K562 (cell line): ENCODE results near the gene ERBB4. TPM values are rescaled to one million over a fixed set of nuclear protein-coding genes. Genes with fewer than 3 reads are reported as not detected.

ENCODE experiments used
- ATAC-seq: fragments of 200-7000 bp; cut with Tn5 transposase; 3 replicates; pipeline ENCODE4 v1.9.1; 2020; ENCODE audit warnings: moderate library complexity
- BruUV-seq: library from RNA; stranded (reverse); fragments of 400-500 nt; replicated peaks from 2 replicates; lab custom pipeline; 2021; lab: Mats Ljungman, UMichigan
- CTCF ChIA-PET: fragments of 300-600 bp; formaldehyde crosslinking; extraction: SDS; loops from one replicate; lab custom pipeline; 2021; ENCODE audit warnings: low intra/inter-chr PET ratio; lab: Yijun Ruan, JAX
- POLR2A ChIA-PET: fragments of 300-600, 350-650 bp; sonication (Branson Sonifier 250); formaldehyde crosslinking; extraction: SDS; loops from one replicate; lab custom pipeline; 2021; ENCODE audit warnings: antibody characterized with exemption, inconsistent platforms; lab: Yijun Ruan, JAX
- DNase-seq, 4 experiments: peaks; one replicate each; pipeline versions ENCODE4 v3.0.0 to v3.0.0-alpha.2; 2011 to 2018; ENCODE audit warnings: low spot score in 3 of 4, mixed read lengths in 3 of 4; ENCODE audit errors: extremely low read depth in 1 of 4
- FAIRE-seq: peaks from 2 replicates; lab custom pipeline; 2011; peaks lifted over from hg19 to GRCh38; lab: Jason Lieb, UNC
- H2AFZ ChIP-seq: 2 replicates; pipeline ENCODE4 v1.6.0; 2011; ENCODE audit warnings: low read depth, low read length, control low read depth, inconsistent platforms
- H3K27ac ChIP-seq: fragments of 200-600 bp; 3 replicates; pipeline ENCODE4 v1.8.0; 2011; ENCODE audit warnings: low read depth, mild to moderate bottlenecking, control low read depth, inconsistent platforms, low read length, moderate library complexity, mixed read lengths; ENCODE audit errors: extremely low read depth
- H3K27me3 ChIP-seq, 2 experiments: fragments of 300-600 bp in 1 of 2; 2 replicates in 1 of 2; 3 replicates in 1 of 2; pipeline versions ENCODE4 v1.6.0 to v1.8.0; 2011; ENCODE audit warnings: inconsistent platforms in 2 of 2, low read length in 2 of 2, mild to moderate bottlenecking in 1 of 2, mixed read lengths in 1 of 2, moderate library complexity in 1 of 2; ENCODE audit not compliant: control insufficient read depth in 2 of 2, insufficient read depth in 2 of 2
- H3K36me3 ChIP-seq: fragments of 300-600 bp; 3 replicates; pipeline ENCODE4 v1.8.0; 2011; ENCODE audit warnings: mild to moderate bottlenecking, low read length, inconsistent platforms; ENCODE audit not compliant: control insufficient read depth, insufficient read depth
- H3K4me1 ChIP-seq, 2 experiments: fragments of 200-600 bp in 1 of 2; replicated peaks in 1 of 2; 2 replicates in 1 of 2; 3 replicates in 1 of 2; pipeline versions ENCODE4 v1.5.1 to v1.8.0; 2011; ENCODE audit warnings: inconsistent platforms in 2 of 2, low read length in 2 of 2, mild to moderate bottlenecking in 1 of 2, mixed read lengths in 1 of 2, moderate library complexity in 1 of 2; ENCODE audit not compliant: control insufficient read depth in 2 of 2, insufficient read depth in 2 of 2
- H3K4me2 ChIP-seq: 2 replicates; pipeline ENCODE4 v1.6.1; 2011; ENCODE audit warnings: low read length, control low read depth, inconsistent platforms, mixed read lengths; ENCODE audit not compliant: insufficient read depth
- H3K4me3 ChIP-seq: fragments of 200-600 bp; sonication (generic), shearing (Covaris generic); 2 replicates; pipeline ENCODE4 v1.5.1; 2016; ENCODE audit warnings: control low read depth, inconsistent platforms
- H3K79me2 ChIP-seq: fragments of 200-600 bp; 3 replicates; pipeline ENCODE4 v1.8.0; 2011; ENCODE audit warnings: low read length, inconsistent platforms; ENCODE audit not compliant: control insufficient read depth, insufficient read depth
- H3K9ac ChIP-seq, 2 experiments: 2 replicates each; pipeline versions ENCODE4 v1.6.0 to v1.6.1; 2011; ENCODE audit warnings: low read depth in 2 of 2, low read length in 2 of 2, control low read depth in 1 of 2, inconsistent platforms in 1 of 2, mild to moderate bottlenecking in 1 of 2, mixed read lengths in 1 of 2; ENCODE audit not compliant: insufficient read depth in 1 of 2
- H3K9me1 ChIP-seq: one replicate; pipeline ENCODE4 v1.6.0; 2011; ENCODE audit warnings: inconsistent platforms, mild to moderate bottlenecking, low read length, moderate library complexity; ENCODE audit not compliant: control insufficient read depth, insufficient read depth
- H3K9me3 ChIP-seq: replicated peaks from 2 replicates; pipeline ENCODE4 v1.5.1; 2011; ENCODE audit warnings: low read depth, low read length, inconsistent platforms; ENCODE audit not compliant: control insufficient read depth, insufficient read depth
- H4K20me1 ChIP-seq: replicated peaks from 2 replicates; pipeline ENCODE4 v1.6.1; 2011; ENCODE audit warnings: low read length, inconsistent platforms, mixed read lengths; ENCODE audit not compliant: control insufficient read depth, insufficient read depth
- BCOR ChIP-seq: fragments of 450-650 bp; IDR thresholded peaks from 2 replicates; pipeline ENCODE4 v1.6.1; 2016
- FOSL1 ChIP-seq: fragments of 200-800 bp; sonication (Bioruptor generic); conservative IDR thresholded peaks from 2 replicates; pipeline ENCODE4 v1.6.1; 2016; ENCODE audit warnings: missing genetic modification characterization, missing compliant biosample characterization
- GTF2B ChIP-seq: IDR thresholded peaks from 2 replicates; pipeline ENCODE4 v1.6.1; 2011; ENCODE audit not compliant: insufficient read length; ENCODE audit errors: extremely low read depth
- GTF2F1 ChIP-seq: IDR thresholded peaks from 2 replicates; pipeline ENCODE4 v1.6.1; 2011; ENCODE audit warnings: low read depth, low read length, improper control_type of control experiment
- MAX ChIP-seq: sonication (generic); formaldehyde crosslinking; IDR thresholded peaks from 2 replicates; pipeline ENCODE4 v1.9.0; 2022; ENCODE audit warnings: mild to moderate bottlenecking, missing genetic modification reagents
- MTF1 ChIP-seq: fragments of 250-450 bp; sonication (Bioruptor Pico); IDR thresholded peaks from 2 replicates; pipeline ENCODE4 v1.9.0; 2021; ENCODE audit warnings: moderate library complexity, mild to moderate bottlenecking, inconsistent platforms, borderline replicate concordance
- NR3C1 ChIP-seq: sonication (generic); formaldehyde crosslinking; IDR thresholded peaks from 2 replicates; pipeline ENCODE4 v1.8.1; 2022; ENCODE audit warnings: missing genetic modification reagents
- POU5F1 ChIP-seq: fragments of 150-350 bp; IDR thresholded peaks from 2 replicates; pipeline ENCODE4 v1.6.1; 2014; ENCODE audit warnings: borderline replicate concordance, low read length, low read depth, mild to moderate bottlenecking; ENCODE audit not compliant: partially characterized antibody
- RUNX1 ChIP-seq: sonication (generic); IDR thresholded peaks from 2 replicates; pipeline ENCODE4 v1.6.1; 2016; ENCODE audit warnings: antibody characterized with exemption, low read depth
- SMARCA4 ChIP-seq: fragments of 450-650 bp; IDR thresholded peaks from 2 replicates; pipeline ENCODE4 v1.6.1; 2016
- SMARCB1 ChIP-seq: IDR thresholded peaks from 2 replicates; pipeline ENCODE4 v1.6.1; 2011; ENCODE audit warnings: improper control_type of control experiment, low read depth; ENCODE audit not compliant: insufficient read length
- TAF7 ChIP-seq: fragments of 450-650 bp; IDR thresholded peaks from 2 replicates; pipeline ENCODE4 v1.6.1; 2016; ENCODE audit warnings: missing genetic modification characterization, missing compliant biosample characterization
- ZFP30 ChIP-seq: fragments of 250-450 bp; sonication (Bioruptor Pico); IDR thresholded peaks from 2 replicates; pipeline ENCODE4 v1.8.0; 2022; ENCODE audit warnings: moderate library complexity, mild to moderate bottlenecking, inconsistent platforms, borderline replicate concordance
- ZNF407 ChIP-seq: fragments of 450-650 bp; IDR thresholded peaks from 2 replicates; pipeline ENCODE4 v1.6.1; 2016; ENCODE audit warnings: low read depth
- ZNF778 ChIP-seq: fragments of 450-650 bp; formaldehyde crosslinking; IDR thresholded peaks from 2 replicates; pipeline ENCODE4 v1.4.0; 2020; ENCODE audit warnings: mild to moderate bottlenecking, moderate library complexity
- WGBS: fragments of 100-300 bp; shearing (Covaris generic); methylation state at CpG from one replicate; pipeline ENCODE4 v1.1.6; 2016; ENCODE audit warnings: low coverage, mixed read lengths; ENCODE audit not compliant: insufficient coverage; ENCODE audit errors: missing lambda C conversion rate; 5-methylcytosine and 5-hydroxymethylcytosine counted together
- in situ Hi-C: fragments of 300-500 bp; cut with MboI; formaldehyde crosslinking; loops from 4 replicates; pipeline ENCODE4 v1.15.0; 2018; ENCODE audit warnings: inconsistent platforms, mixed read lengths
- intact Hi-C: fragments of 100-400 bp; cut with micrococcal nuclease; formaldehyde crosslinking; loops from 2 replicates; pipeline ENCODE4 v1.14.2; 2022
- polyA plus RNA-seq, 8 experiments: library from polyadenylated mRNA; depleted of rRNA in 4 of 8; stranded (reverse) in 5 of 8; unstranded in 3 of 8; fragments of >200 nt; fragmentation: Nextera tagmentation in 2 of 8; fragmentation: Illumina TruSeq in 1 of 8; extraction: Ambion mirVana in 2 of 8; extraction: Trizol in 1 of 8; gene quantifications; 2 replicates each; pipeline versions ENCODE4 v1.2.1 to v1.2.3, GENCODE V29; 2011 to 2014; ENCODE audit warnings: inconsistent platforms in 1 of 8, missing spikeins in 1 of 8
- total RNA-seq, 7 experiments: library from RNA; depleted of rRNA in 6 of 7; stranded (reverse); fragments of >200 nt in 6 of 7; fragmentation: Illumina TruSeq in 2 of 7; extraction: Trizol in 2 of 7; gene quantifications; 2 replicates each; pipeline versions ENCODE4 v1.2.1 to v1.2.3, GENCODE V29; 2011 to 2021; ENCODE audit warnings: low replicate concordance in 1 of 7

ERBB4 gene
- total and polyA plus RNA-seq, 9 of the 15 experiments (the other 6 are each of a cell fraction or from before 2014, with no cell fraction given), result not detected

- Histone ChIP-seq H3K4me3 (no peak overlapping the region), H3K4me2 (no peak overlapping the region), H3K9me1 (no peaks in the 10 kb centered on the region), H3K27me3 (no peaks in the 10 kb centered on the region), H3K9me3 (no peaks in the 10 kb centered on the region), H3K4me1 (no peaks in the 10 kb centered on the region), H4K20me1 (no peaks in the 10 kb centered on the region), H3K79me2 (no peaks in the 10 kb centered on the region), H3K9ac (no peak overlapping the region), H2AFZ (no peak overlapping the region), H3K27ac (no peak overlapping the region), H3K36me3 (no peaks in the 10 kb centered on the region)
- DNase-seq, result no peak
- intact Hi-C loops, result no loop called here
- TF ChIP-seq MTF1 (CRISPR knock-in tag), result no peak
- TF ChIP-seq ZNF778 (CRISPR knock-in tag), result no peak
- no peak for TF ChIP-seq ZFP30 (CRISPR knock-in tag)
- TF ChIP-seq SMARCA4, result no peak
- no peak for TF ChIP-seq MAX (CRISPR knock-in tag)
- TF ChIP-seq FOSL1 (tag), result no peak
- no peak for TF ChIP-seq TAF7 (tag)
- TF ChIP-seq POU5F1, result no peak
- TF ChIP-seq SMARCB1, result no peak
- no peak for TF ChIP-seq RUNX1
- TF ChIP-seq NR3C1 (CRISPR knock-in tag), result no peak
- no peak for TF ChIP-seq ZNF407
- TF ChIP-seq BCOR, result no peak
- TF ChIP-seq GTF2B, result no peak
- TF ChIP-seq GTF2F1, result no peak
- ChIA-PET CTCF (no interaction called here), POLR2A (no interaction called here)
- 0% methylated on average over 1 of the region's 1 CpG for WGBS
- in situ Hi-C loops, result no loop called here
- no TSS peak for BruUV-seq
- ATAC-seq, result no peak
- no peak for FAIRE-seq
Measured at GRCh38 chr2:211760103-211760502, 778.5 kb downstream of the ERBB4 start.
